SHP77 (cell line): Measurements from ENCODE around the gene NBAS.

Experiments used
- DNase-seq, 2 experiments: peaks; one replicate each; lab custom pipeline; 2025; lab: John Stamatoyannopoulos, UW

The NBAS gene

DNA sequence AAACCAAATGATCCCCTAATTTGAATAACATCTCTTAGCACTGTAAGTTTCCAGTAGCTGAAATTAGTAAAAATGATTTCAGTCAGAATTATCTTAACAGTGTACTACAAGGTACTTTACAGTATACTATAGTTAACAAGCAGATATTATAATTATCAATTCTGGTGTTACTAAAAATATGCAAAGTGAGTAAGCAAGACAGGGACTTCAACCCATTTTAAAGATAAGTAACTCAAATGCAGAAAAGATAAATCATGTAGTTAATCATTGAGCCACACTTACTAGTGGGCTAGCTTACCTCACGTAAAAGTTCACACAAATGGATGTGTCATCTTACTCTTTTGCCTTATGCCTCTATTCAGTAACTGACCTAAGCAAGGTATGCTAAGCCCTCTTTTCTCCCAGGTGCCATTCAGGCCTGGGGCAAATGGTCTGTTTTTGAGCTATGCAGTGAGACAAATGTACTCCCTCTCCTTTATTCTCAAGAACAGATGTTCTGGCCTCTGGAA is 101.0 kb downstream of the NBAS start:
- DNase-seq, result no peak

DNA sequence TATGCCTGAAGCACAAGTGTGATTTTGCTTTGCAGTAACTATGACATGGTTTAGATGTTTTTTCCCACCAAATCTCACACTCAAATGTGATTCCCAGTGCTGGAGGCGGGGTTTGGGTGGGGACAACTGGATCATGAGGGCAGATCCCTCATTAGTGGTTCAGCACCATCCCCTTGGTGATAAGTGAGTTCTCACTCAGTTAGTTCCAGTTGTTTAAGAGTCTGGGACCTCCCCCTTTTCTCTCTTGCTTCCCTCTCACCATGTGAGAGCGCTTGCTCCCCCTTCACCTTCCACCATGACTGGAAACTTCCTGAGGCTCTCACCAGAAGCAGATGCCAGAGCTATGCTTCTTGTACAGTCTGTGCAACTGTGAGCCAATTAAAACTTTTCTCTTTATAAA is 102.9 kb downstream of the NBAS start:
- no peak for DNase-seq

DNA sequence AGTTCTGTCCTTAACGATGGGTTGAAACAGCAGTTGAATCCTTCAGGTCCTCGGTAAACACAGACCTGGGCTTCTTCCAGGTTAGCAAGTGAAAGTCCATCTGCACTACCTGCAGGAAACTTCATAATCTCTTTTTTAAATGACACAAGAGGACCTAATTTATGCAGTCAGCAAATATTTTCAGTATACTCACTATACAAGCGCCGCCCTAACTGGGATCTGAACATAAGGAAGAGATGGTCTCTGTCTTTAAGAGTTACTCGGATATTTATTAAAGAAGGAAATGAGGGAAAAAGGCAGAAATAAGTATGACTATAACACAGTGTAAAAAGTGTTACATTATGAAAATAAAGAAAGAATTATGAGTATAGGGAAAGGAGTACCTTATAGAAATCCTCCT is 103.3 kb downstream of the NBAS start:
- no peak for DNase-seq

DNA sequence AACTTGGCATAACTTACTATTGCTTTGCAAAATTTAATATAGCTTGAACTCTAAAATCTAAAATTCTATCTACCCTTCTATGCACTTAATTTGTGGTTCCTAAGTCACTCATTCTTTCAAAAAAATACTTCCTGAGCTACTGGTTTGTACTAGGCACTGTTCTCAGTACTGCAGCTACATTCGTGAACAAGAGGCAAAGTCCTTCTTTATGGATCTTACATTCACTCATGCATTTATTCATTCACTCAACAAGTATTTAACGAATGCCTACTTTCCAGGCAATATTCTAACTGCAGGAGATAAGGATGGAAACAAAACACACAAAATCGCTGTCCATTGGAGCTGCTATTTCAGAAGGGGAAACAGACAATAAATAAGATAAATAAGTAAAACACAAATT is 104.8 kb downstream of the NBAS start:
- no peak for DNase-seq

DNA sequence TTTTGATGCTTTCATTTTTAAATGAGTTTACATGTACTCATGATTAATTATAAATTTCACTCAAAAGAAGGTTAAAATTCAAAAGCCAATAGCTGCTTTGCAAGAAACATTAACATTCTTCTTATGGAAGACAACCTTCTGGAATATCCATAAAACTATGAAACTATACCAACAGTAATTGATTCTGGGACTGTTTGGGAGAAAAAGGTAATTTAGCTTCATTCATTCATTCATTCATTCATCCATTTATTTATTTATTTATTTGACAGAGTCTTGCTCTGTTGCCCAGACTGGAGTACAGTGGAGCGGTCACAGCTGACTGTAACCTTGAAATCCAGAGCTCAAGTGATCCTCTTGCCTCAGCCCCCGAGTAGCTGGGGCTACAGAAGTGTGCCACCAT is 110.3 kb downstream of the NBAS start:
- no peak for DNase-seq

DNA sequence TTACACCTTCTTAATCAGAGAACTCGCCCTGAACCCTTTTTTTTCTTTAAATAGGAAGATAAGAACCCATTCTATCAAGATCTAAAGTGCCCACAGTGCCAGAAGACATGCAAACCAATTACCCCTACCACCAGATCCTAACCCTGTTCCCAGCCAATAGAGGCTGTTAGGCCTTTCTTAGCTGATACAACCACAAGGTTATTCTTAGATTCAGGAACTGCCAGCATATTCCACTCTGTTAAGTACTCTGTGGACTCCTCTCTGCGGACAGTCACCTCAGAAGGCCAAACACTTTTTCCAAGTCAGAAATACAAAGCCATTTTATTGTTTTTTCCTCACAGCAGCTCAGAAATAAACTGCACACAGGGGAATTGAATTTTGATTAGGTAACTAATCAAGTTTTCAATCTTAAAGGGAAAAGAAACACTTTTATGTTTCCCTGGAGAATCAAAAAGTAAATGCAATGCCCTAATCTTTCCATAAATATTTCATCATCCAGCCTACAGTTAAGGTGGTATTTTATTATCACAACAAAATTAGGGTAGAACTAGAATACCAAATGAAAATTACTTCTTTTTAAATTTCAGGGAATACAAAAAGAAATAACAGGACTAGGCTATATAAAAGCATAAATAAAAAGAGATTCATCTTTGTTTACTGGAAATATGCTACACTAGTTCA is 111.4 kb downstream of the NBAS start:
- no peak for DNase-seq

DNA sequence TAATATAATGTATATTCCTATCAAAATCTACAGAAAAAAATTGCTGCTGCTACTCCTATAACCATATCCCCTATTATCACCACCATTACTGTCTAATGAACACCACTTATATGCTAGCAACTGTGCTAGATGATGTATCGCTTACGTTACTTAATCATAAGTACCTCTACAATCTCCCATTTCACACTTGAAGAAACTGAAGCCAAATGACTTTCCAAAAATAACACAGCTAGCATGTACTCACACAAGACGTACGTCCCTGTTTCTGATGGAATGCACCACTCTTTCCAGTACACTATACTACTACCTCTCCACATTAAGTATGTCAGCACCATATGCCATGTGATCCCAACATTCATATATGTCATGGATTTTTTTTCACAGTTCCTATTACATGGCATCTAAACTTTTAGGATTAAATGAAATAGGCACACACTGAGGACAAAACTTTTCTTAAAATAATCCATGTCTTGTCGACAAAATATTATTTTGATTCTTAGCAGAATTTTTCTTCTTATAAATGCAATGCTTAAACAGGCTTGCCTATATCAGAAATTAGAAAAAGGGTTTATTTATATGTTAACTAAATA is 112.8 kb downstream of the NBAS start:
- DNase-seq, result no peak

DNA sequence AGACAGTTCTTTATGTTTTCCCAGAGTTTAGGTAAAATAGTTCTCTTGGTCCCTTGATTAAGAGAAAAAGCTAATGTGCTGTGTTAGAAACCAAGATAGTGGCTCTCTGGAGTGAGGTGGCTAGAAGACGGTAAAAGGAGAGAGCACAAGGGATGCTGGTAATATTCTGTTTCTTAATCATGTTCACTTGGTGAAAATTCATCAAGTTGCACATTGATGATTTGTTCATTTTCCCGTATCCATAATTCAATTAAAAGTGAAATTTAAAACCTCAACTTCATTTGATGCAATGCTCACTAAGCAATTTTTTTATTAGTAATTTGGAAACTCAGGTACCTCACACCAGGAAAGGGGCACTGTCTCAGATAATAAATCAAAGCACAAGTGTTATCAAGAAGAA is 113.8 kb downstream of the NBAS start:
- DNase-seq, result no peak

DNA sequence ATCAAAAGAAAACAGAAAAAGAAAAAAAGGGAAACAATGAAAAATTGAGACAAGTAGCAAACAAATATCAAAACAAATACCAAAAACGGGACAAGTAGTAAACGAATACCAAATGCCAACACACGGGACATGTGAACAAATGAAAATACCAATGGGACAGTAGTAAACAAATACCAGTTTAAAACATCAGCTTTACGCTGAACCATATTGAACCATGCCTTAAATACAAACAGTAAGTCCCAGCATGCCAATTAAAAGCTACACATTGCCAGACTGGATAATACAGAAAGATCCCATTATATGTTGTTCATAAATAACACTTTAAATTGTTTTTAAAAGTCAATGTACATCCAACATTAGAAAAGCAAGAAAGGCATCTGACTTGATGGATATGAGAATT is 114.2 kb downstream of the NBAS start:
- no peak for DNase-seq

DNA sequence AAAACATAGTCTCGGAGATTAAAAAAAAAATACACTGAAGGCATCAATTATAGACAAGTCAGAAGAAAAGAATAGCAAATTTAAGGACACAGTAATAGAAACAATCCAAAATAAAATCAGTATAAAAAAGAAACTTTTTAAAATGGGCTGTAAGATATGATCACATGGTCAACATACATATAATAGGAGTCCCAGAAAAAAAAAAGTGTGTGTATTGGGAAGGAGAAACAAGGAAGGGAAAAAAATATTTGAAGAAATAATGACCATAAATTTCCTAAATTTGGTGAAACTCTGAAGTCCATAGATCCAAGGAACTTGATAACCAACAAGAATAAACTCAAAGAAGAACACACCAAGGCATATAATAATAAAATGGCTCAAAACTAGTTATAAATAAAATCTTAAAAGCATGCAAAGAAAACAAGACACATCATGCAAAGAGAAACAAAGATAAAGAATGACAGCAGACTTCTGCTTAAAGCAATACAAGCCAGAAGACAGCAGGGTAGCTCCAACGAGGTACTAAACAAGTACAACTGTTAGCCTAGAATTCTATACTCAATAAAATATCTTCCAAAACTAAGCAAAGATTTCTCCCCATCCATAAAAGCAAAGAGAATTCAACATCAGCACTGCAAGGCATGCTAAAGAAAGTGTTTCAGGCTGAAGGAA is 115.1 kb downstream of the NBAS start:
- no peak for DNase-seq

DNA sequence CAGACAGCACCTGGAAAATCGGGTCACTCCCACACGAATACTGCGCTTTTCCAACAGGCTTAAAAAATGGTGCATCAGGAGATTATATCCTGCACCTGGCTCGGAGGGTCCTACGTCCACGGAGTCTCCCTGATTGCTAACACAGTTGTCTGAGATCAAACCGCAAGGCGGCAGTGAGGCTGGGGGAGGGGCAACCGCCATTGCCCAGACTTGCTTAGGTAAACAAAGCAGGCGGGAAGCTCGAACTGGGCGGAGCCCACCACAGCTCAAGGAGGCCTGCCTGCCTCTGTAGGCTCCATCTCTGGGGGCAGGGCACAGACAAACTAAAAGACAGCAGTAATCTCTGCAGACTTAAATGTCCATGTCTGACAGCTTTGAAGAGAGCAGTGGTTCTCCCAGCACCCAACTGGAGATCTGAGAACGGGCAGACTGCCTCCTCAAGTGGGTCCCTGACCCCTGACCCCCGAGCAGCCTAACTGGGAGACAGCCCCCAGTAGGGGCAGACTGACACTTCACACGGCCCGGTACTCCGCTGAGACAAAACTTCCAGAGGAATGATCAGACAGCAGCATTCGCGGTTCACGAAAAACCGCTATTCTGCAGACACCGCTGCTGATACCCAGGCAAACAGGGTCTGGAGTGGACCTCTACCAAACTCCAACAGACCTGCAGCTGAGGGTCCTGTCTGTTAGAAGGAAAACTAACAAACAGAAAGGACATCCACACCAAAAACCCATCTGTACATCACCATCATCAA is 121.2 kb downstream of the NBAS start:
- DNase-seq, result peak; percentile 86 to 94

DNA sequence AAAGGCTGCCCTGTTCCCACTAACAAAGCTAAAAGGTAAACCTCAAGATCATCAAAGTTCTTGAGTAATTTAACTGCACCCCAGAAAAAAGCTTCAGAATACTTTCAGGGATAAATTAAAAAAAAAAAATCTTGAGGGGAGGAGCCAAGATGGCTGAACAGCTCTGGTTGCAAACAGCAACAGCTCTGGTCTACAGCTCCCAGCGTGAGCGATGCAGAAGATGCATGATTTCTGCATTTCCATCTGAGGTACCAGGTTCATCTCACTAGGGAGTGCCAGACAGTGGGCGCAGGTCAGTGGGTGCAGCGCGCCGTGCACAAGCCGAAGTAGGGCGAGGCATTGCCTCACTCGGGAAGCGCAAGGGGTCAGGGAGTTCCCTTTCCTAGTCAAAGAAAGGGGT is 121.8 kb downstream of the NBAS start:
- peak; percentile 32 to 34 for DNase-seq

DNA sequence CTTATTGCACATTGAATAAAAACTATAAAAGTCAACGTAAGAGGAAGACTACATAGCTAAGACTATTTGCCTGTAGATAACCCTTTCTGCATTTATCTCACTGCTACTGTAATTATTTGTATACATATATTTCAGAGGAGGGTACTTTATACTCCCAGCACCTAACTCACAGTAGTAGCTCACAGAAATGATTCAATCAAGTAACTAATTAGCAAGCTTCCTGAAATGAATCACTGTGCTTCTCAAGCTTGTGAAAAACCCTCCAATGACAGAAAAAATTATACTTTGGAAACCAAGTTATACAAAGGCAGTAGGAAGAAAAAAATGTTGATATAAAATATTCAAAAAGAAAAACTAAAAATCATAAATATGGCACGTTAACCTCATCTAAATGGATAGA is 124.9 kb downstream of the NBAS start:
- DNase-seq, result no peak

DNA sequence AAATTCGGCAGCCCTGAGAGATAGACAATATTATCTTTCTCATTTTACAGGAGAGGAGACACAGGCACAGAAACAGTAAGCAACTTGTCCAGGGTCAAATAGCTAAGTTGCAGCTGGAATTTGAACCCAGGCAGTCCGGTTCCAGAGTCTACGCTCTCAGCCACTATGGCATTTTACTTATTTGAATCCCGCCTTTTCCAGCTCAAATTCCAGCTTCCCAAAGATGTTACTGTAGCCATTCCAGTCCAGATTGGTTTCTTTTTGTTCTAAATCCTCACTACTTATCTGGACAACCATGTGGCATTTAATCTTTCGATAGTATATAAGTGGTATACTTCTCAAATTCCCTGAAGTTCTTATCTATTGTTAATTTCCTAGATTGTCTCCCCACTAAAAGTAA is 125.7 kb downstream of the NBAS start:
- DNase-seq, result no peak

DNA sequence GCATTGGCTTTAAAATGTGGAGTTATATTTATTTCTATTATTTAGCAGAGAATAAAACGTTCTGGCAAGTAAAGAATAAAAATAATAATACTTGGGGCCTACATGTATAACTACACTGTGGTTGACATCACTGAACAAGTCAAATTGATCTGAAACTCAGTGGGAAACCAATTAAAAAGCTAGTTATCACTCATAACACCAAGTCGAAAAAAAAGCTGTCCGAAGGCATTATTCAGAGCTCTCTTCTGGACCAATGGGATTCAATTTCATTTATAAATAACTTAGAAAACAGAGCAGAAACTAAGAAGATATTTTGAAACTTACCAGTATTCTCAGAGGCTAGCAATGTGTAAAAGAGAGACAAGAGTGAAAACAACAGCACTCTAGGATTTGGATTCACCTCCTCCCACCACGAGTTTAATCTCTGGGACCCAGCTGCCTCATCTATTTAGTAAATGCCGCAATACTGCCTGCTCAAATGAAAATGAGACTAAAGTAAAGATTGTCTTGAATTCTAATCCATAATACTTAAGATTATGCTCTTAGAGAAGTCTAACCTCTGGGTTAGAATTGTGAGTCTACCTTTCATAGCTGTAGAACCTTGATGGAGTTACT is 128.4 kb downstream of the NBAS start:
- no peak for DNase-seq

DNA sequence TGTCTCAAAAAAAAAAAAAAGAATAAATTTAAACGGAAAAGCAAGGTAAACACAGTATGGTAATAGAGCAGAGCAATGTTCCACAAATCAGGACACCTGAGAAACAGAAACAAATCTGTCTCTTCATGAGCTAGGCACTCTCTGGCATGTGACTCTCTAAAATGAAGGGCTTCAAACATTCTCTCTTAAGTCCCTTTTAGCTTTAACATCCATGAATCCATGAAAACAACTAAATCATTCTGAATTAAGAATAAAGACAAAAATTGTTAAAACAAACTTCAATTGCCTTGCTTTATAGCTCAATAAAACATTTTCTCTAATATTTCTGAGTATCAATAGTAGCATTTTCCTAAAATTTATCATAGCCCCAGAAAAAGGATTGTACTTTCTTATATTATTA is 132.1 kb downstream of the NBAS start:
- DNase-seq, result no peak

DNA sequence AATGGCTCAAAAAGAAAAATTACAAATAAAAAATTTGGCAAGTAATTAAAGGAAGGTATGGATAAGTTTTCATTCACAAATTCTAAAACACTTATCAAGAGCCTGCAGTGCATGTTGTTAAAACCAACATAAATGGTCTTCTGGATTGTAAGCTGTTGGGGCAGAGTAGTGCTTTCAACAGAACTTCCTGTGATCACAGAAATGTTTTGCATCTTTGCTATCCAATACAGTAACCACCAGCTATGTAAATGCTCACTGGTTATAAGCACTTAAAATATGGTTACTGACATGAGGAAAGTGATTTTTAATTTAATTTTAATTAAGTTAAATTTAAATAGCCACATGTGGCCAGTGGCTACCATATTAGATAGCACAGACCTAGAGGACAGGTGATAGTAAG is 133.1 kb downstream of the NBAS start:
- DNase-seq, result no peak

DNA sequence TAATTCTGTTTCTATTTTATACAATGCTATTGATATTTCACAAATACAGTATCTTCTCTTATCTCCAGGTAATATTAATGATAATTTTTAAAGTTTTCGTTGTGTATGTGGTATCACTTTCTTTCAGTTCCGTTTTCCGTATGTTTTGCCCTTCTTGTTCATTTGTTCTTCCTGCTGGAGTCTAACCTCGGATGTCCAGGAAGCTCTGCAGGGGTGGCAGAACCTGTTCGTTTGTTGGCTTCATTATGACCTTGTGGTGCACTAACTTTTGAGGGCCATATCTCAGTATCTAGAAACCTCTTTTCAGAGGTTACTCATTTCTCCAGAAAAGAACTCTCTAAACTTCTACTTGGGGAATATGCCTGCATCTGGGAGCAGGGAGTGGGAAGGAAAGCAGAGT is 134.5 kb downstream of the NBAS start:
- DNase-seq, result no peak

DNA sequence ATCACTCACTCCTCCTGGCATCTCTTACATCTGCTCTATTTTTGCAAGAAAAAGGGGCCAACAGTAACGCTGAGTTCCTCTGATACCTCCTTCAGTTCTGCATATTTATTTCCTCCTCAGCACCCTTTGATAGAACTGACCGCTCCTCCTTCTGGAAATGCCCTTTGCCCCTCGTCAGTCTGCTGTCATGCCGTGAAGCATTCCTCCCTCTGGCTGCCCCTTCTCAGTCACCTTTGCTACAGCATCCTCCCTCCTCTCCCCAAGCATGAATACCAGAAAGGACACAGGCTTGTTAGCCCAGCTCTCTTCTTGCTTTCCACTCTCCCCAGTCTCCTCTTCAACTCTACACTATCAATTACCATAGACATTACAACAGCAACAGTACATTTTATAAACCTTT is 135.4 kb downstream of the NBAS start:
- no peak for DNase-seq

DNA sequence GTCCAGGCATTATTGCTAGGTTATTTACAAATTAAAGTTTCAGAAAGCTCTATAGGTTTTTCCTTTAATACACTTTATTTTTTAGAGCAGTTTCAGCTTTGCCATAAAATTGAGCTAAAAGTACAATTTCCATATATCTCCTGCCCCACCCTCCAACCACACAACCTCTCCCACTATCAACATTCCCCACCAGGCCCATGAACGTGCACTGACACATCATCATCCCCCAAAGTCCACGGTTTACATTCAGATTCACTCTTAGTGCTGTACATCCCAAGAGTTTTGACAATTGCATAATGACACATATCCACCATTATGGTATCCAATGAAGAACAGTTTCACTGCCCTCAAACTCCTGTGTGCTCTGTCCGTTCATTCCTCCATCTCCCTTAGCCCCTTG is 139.4 kb downstream of the NBAS start:
- DNase-seq, result no peak

DNA sequence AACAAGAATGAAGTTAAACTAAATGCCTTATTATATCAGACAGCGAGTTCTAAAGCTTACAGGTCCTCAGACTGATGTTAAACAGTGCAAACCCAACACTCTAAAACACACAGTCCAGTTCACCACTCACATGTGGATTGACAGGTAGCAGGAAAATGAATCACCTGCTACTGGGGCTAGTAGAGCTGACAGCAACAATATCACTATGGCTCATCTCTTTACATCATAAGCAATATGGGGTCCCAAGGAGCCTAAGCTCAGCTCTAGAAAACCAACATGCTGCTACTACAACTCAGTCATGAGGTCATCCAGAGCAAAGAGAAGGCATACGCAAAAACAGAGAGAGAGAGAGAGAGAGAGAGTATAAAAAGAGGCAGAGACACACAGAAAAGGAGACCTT is 145.4 kb downstream of the NBAS start:
- no peak for DNase-seq

DNA sequence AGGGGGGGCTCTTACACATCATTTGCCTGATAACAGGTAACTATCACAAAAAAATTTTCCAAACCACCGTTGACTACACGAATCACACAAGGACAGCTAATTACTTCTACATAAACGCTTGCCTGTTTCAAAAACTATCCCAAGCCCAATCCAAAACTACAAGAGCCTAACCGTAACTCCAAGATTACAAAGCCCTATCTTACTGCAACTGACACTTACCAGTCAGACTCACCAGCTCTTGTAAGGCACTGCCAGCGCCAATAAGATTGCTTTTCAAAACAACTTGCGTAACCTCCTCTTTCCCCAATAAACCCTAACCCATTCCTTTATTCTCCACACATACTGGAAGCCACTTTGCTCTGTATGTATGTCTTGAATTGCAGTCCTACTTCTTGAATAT is 148.4 kb downstream of the NBAS start:
- DNase-seq, result no peak
